ENCODE measurements around the gene LCN9.

LCN9 gene

DNA sequence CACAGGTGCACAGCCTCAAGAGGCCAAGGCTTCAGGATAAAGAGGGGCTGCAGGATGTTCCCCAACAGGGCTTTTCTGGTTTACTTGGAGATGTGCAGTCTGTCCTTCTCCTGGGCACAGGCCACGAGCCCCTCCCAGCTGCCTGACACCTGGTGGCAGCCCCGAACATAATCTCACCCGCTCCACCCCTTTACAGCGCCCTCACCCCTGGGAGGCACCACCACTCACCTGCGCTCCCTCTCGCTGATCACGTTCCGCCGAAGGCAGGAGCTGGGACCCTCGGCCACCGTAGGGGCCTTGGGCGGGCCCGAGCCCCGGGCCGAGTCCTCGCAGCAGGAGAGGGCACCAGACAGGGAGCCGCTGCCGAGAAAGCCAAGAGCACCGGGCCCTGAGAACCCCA is 35.7 kb downstream of the LCN9 start:
- no peak for DNase-seq (ENCODE audit: low read depth)

DNA sequence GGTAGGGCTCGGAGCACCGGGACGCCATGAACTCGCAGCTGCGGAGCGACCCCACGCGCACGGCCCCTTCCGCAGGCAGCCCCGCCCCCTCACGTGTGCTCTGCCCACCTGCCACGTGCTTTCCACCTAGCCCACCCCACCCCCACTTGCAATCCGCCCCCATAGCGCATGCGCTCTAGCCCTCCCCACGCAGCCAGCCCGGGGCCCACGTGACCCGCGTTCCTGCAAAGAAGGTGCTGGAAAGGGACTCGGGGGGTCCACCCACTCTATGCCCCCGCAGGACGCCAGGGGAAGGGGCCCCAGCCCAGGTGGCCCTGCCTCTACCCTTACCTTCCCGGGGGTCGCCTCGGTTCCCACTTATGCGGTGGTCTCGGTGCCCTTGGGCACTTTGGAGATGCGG is 36.3 kb downstream of the LCN9 start, which contains the start of gene SOHLH1:
SOHLH1 (minus strand) TSS at position 42 of the 400 bp plus-strand sequence; CDS start at position 28, 14 bp downstream.
- no peak for DNase-seq (ENCODE audit: low read depth)

DNA sequence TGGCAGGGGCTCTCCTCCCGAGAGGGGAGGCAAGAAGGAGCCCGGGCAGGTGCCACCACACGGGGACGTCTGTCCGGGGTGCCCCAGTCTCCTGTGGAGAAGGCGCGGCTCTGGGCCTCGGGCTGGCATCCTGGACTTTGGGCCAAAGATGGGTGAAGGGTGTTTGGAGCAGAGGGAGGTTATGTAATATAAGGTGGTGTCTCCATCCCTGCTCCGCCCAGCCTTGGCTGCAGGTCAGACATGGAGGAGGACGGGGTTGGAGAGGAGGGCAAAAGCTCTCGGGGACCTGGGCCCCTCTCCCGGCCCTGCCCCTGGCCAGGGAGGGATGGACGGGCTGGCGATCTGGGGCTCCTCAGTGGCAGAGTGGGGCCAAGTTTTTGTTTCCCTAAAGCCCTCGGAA is 37.4 kb downstream of the LCN9 start:
- no peak for DNase-seq (ENCODE audit: low read depth)

DNA sequence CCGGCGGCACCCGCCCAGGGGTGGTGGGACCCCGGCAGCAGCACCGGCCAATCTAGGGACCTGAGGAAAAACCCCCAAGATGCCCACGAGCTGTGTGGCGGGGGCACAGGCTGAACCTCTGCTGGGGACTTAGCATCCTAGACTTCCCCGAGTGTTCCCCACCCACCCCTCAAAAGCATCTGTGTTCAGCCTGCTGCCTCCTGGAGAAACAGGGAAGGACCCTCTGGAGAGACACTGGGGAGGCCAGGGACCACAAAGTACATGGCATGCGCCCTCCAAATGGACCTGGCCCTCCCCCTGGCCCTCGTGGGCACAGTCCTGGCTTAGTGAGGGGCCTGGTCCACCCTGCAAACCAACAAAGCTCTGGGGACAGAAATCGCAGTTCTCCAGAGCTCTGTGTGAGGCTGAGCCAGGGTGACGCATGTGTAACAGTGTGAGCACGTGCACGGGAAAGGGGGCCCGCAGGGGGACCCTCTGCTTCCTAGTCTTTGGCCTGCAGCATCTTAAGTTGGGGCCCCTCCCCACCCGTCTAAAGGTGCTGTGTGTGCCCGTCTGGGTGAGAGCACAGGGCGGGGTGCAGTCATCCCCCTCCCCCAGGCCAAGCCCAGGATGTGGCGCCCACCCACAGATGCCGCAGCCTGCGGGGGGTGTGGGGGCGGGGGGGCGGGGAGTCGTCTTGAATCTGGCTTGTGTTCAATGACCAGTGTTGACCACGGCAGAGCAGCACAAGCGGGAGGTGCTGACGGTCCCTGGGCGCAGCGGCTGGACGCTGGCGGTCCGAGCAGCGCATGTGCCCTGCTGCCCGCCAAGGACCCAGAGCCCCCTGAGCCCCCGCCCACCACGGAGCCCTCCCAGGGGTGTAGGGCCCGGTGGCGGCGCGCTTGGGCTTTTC is 38.2 kb downstream of the LCN9 start:
- DNase-seq (ENCODE audit: low read depth) = no peak

DNA sequence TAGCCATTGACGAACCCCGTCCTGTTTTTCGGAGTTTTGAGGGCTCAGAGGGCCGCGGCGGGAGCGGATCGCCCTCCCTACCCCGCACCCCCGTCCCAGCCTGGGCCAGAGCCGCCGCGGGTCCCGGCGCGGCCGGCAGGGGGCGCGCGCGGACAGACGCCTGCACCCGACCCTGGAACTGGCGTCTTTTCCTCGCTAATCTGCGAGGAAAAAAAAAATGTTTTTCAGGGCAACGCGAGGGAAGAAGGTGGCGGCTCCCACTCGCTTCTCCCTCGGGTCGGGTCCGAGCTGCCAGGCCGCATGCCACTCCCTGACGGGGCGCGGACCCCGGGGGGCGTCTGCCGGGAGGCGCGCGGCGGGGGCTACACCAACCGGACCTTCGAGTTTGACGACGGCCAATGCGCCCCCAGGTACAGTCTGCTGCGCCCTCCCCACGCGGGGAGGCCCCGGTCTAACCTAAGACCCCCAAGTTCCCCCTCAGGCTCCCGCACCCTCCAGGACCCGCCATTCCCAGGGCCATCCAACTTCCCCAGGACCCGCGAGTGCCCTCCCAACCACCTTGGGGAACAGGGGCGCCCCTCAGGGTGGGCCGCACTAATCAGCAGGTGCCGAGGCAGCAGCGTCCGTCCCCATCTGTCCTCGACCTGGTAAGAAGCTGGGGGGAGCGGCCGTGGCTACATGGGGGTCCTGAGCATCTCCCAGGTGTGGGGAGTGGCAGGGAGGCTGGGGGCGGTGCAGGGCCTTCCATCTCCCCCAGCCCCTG is 39.0 kb downstream of the LCN9 start, which contains the start of gene KCNT1:
KCNT1 (plus strand) TSS at position 227 of the 763 bp plus-strand sequence; CDS start at position 301, 74 bp downstream.
- peak; percentile 19 for DNase-seq (ENCODE audit: low read depth)

DNA sequence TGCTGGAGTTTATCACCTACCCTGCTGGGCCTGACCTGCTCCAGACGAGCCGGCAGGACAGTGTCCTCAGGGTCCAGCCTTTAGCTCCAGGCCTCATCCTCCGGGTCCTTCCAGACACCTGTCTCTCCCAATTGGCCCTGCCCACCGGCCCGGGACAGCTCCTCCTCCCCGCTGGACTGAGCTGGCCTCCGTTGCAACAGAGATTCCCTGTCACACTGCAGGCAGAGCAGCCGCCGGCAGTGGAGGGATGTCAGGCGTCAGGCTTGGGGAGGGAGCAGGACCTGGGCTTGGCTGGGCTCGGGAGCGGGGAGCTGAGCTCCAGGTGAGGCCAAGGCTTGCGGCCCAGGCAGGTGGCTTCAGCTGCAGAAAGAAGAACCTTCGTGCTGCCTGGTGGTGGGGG is 40.6 kb downstream of the LCN9 start:
- no peak for DNase-seq (ENCODE audit: low read depth)

DNA sequence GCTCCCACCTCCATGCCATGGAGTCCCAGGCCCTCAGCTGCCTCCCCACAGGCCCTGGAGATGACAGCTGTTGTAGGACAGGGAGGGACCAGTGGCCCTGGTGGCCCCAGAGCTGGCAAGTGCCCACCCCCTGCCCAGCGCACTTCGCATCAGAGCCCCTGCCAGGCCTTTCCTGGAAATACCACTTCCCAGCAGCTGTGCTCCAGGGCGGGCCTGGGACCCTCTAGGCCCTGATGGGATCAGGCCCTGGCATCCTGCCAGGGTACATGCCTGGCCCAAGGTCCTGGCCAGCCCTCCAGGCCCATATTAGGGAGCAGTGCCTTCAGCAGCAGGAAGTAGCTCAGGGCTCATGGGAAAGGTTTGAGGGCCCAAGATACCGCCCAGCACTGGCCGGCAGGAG is 41.4 kb downstream of the LCN9 start:
- no peak for DNase-seq (ENCODE audit: low read depth)

DNA sequence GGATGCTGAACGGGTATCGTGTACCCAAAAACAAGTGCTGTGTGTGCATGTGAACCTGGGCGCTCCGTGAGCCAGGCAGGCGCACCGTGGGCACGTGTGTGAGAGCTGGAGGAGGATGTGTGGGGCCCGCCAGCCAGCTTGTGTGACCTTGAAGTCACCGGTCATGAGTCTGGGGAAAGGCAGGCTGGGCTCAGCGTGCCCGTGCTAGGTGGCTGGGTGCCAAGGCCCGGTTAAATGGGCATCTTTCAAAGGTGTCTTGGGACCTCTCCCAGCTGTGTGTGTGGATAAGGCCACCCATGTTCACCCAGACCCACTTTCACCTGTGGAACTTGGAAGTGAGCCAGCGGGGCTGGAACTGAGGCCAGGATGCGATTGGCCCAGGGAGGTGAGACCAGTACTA is 42.3 kb downstream of the LCN9 start:
- DNase-seq (ENCODE audit: low read depth) = no peak

DNA sequence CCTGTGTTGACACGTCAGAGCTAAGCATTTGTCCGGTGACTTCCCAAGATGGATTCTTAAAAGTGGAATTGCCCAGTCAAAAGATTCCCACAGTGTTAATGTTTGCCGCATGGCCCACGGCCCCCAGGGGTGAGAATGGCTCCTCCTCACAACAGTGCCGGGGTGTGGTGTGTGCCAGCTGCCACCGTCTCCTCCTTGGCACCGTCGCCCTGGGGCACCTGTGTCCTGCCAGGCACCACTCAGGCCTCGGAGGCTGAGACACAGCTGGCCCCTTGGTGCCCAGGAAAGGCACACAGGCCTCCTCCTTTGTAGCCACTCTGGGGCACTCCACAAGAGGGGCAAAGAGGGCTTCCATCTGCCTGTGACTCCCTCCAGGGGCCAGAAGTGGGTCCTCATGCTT is 43.2 kb downstream of the LCN9 start:
- DNase-seq (ENCODE audit: low read depth) = no peak

DNA sequence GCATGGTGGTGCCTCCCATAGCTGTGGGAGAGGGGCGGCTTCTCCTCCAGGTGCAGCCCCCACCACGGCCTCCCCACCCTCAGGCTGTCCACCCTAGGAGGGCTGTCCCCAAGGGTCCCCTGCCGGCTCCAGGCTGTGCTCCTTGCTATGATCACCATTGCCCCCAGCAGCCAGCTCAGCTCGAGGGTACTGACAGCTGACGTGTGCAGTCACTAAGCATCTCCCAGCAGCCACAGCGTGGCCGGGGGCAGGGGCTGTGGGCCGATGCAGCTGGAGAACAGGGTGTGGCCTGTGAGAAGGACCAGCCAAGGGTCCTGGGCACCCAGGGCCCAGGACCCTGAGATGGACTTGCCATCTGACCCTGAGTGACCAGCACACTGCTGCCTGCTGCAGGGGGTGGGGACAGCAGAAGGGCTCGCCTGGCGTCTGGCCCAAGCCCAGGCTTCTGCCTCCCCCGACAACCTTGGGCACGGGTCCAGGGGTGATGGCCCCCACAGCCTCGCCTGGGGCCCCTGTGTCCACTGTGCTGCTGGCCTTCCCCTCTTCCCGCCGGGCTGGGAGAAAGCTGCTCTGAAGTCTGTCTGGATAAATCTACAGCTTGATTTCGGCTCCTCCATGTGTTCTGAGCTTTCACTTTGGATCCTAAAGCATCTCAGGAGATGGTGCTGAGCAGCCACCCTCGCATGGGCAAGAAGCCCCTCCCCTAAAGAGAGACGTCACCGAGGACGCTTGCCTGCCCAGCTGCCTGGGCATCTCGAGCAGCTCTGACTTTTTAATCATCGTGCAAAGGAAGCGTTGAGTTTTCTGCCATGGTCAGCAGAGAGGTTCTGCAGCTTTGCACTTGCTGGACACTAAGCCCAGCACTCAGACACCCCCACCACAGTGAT is 44.4 kb downstream of the LCN9 start:
- DNase-seq (ENCODE audit: low read depth) = no peak

DNA sequence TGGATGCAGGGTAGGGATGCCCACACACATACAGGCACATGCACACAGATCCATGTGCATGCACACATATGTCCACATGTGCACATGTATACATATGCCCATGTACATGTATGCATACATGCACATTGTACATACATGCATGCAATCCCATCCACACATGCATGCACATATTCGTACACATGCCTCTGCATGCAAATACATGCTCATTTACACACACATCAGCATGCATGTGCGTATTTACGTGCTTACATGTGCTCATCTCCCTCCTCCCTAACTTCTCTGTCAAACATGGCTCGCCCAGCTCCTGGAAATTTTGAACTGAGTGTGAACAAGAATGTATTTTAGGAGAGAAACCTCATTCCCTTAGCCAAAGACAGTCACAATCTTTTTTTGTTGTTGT is 45.1 kb downstream of the LCN9 start:
- no peak for DNase-seq (ENCODE audit: low read depth)

DNA sequence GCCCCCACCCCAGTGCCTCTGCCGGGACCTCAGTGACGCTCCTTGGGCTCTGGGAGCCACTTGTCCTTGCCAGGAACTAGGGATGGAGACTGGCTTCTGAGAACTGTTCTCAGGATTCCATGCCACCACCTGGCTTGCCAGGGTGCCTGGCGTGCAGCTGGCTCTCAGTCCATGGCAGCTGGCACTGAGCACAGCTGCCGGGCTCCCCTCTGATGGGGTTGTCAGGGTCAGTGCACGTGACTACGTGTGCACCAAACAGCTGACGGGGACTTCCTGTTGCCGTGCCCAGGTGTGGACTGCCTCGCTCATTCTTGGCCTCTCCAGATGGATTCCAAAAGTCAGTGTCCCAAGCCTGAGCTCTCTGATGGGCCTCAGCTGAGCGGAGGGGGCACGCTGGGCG is 48.3 kb downstream of the LCN9 start:
- no peak for DNase-seq (ENCODE audit: low read depth)

DNA sequence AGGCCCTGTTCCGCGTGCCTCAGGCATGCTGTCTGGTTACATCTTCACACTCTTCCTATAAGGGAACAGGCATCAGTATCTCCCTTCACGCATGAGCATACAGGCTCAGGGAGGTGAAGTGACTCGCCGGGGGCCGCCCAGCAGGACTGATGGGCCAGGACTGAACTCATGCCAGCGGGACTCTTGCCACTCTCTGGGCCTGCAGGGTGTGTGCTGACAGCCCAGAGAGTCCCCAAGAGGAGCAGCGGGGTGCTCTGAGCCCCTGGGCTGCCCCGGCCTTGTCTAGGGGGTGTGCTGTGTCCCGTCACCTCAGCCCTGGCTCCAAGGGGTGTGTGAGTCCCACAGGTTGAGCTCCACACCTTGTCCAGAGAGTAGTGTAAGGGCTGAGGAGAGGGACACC is 48.8 kb downstream of the LCN9 start:
- DNase-seq (ENCODE audit: low read depth) = no peak

DNA sequence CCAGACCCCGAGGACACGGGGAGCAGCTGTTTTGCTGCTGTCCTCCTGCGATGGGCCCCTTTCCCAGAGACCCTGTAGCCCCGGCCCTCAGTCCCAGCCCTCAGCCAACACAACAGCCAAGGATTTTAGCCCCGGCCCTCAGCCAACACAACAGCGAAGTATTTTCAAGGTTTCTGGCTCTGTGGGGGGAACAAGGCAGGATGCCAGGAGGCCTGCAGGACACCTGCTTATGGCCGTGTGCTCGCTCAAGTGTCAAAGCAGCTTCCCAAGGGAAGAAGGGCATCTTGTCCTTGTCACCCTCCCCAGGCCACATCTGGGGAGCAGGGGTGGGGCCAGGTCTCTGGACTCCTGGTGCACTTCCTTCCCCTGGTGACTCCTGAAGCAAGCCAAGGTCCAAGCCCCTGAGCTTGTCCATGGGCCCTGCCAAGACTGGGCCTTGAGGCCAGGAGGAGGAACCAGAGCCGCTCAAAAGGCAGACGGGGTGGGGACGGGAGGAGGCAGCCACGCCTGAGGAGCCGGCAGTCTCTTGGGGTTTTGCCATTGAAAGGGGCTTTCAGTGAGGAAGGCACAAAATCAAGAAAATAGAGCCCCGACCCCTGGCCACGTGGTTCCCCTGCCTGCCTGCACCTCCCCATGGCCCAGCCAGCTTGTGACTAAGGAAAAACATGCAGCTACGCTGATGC is 49.6 kb downstream of the LCN9 start:
- DNase-seq (ENCODE audit: low read depth) = no peak

DNA sequence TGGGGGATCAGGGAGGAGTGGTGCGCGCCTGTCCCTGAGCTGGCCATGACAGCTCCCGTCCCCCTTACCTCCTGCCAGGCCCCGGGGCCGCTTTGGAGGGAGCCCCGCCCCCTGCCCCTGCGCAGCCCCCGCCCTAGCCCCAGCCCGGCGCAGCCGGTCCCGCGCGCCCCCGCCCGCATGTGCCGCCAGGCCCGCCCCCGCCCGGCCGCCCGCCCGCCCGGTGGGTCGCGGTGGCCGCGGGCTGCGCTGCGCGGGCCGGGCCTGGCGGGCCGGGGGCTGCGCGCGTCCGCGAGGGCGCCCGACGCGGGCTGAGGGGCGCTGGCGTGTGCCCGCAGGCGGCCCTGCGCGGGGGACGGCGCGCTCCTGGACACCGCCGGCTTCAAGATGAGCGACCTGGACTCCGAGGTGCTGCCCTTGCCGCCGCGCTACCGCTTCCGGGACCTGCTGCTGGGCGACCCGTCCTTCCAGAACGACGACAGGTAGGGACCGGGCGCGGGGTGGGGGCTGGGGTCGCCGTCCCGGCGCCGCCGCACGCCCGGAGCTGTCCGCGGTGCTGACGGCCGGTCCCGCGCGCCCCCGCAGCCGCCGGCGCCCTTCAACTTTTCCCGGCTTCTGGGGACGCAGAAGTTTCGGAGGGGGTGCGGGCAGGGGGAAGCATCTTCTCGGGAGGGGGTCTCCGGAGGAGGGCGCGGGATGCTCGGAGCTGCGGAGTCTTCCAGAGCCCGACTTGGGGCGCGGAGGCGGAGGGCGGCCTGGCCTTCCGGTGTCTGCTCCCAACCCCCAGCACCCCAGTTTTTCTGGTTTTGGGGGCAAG is 51.3 kb downstream of the LCN9 start:
- no peak for DNase-seq (ENCODE audit: low read depth)

DNA sequence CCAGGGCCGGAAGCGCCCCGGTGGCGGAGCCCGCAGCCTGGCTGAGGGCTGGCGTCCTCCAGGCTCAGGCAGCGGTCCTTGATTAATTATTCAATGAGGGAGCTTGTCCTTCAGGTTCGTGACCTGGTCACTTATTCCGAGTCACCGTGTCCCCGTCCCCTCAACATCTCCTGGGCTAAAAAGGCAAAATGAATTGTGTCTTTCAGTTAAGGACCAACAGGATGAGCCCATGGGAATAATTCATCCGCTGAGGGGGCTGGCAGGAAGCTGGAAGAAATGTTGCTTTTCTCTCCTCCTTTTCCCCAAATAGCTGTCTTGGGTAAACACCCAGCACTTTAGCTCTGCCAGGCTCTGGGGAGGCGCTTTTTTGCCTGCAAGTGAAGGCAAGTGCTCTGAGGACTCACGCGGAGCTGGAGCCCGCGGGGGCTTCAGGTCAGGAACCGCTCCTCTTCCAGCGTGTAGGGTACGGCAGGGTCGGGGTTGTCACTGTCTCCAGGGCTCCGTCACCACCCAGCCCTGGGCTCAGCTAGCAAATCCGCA is 52.0 kb downstream of the LCN9 start:
- DNase-seq (ENCODE audit: low read depth) = no peak

DNA sequence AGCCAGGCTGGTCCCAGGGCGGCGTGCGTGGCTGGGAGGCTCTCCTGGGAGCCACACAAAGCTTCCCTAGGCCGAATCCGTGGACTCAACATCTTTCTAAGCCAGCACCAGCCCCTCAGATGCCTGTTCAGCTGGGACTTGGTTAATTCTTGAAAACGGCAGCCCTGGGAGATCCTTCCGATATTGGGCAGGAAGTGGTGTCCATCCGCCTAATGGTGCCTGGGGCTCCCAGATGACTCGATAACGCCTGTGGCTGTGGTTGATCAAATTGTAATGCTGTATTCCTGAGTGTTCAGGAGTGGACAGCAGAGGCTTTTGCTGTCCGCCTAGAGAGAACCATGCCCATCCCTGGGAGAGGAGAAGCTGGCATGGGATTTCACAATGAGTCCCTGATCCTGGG is 52.9 kb downstream of the LCN9 start:
- DNase-seq (ENCODE audit: low read depth) = no peak
